ENCODE results near the gene MAN2B2. TPM values are rescaled to one million over a fixed set of nuclear protein-coding genes. Genes with fewer than 3 reads are reported as not detected.

The MAN2B2 gene
- total RNA-seq, 2 experiments from 2014 or later, result 13.7 to 19.4 TPM

- DNase-seq (ENCODE audit: low spot score), result no peak
- Histone ChIP-seq H3K9me2 (ENCODE audit: insufficient read depth, low read length) (no peaks in the 10 kb centered on the region), H3K79me2 (ENCODE audit: insufficient read depth, low read depth, low read length) (no peaks in the 10 kb centered on the region), H3K4me3 (ENCODE audit: low read depth, low read length, poor library complexity, severe bottlenecking) (no peak overlapping the region), H3K27ac (ENCODE audit: low read depth, low read length, poor library complexity, severe bottlenecking) (no peak overlapping the region), H2AFZ (ENCODE audit: low read length) (no peak overlapping the region), H3K36me3 (ENCODE audit: insufficient read depth, low read length) (peaks cover 17% of the 10 kb centered on the region), H4K20me1 (ENCODE audit: insufficient read depth, low read length) (no peaks in the 10 kb centered on the region), H3K4me2 (ENCODE audit: low read length) (no peak overlapping the region), H3K4me1 (ENCODE audit: insufficient read depth, low read length, poor library complexity, severe bottlenecking) (no peaks in the 10 kb centered on the region), H3K9me3 (ENCODE audit: low read length) (no peaks in the 10 kb centered on the region)
- ChIA-PET CTCF (ENCODE audit: unreplicated experiment) (interaction anchor here (0.5 kb wide), 1 partner anchor 63 kb away, joined by 3 read pairs; no protein-coding TSS in a partner anchor), POLR2A (interaction anchor here (0.9 kb wide), 1 partner anchor 66 kb away, joined by 3 read pairs; no protein-coding TSS in a partner anchor)
- TF ChIP-seq EZH2phosphoT487 (IDR thresholded peaks at IDR 0.05; ENCODE audit: borderline replicate concordance, low read depth, low read length) (no peak), CTCF (conservative IDR thresholded peaks at IDR 0.05; ENCODE audit: low read length) (no peak)
- BruUV-seq (replicated peaks), result no TSS peak
- intact Hi-C loops (cut with micrococcal nuclease; ENCODE audit: unreplicated experiment), result no loop called here
Observed at GRCh38 chr4:6609415-6610079, 34.6 kb downstream of the MAN2B2 start.

- CTCF ChIA-PET (ENCODE audit: unreplicated experiment), result no interaction called here
- Histone ChIP-seq H3K4me1 (ENCODE audit: insufficient read depth, low read length, poor library complexity, severe bottlenecking) (no peaks in the 10 kb centered on the region), H3K36me3 (ENCODE audit: insufficient read depth, low read length) (peaks cover 8% of the 10 kb centered on the region), H3K9me3 (ENCODE audit: low read length) (no peaks in the 10 kb centered on the region), H3K79me2 (ENCODE audit: insufficient read depth, low read depth, low read length) (no peaks in the 10 kb centered on the region), H3K4me2 (ENCODE audit: low read length) (no peak overlapping the region), H4K20me1 (ENCODE audit: insufficient read depth, low read length) (no peaks in the 10 kb centered on the region), H3K9me2 (ENCODE audit: insufficient read depth, low read length) (no peaks in the 10 kb centered on the region), H3K4me3 (ENCODE audit: low read depth, low read length, poor library complexity, severe bottlenecking) (no peak overlapping the region), H2AFZ (ENCODE audit: low read length) (no peak overlapping the region), H3K27ac (ENCODE audit: low read depth, low read length, poor library complexity, severe bottlenecking) (no peak overlapping the region)
- BruUV-seq (replicated peaks), result no TSS peak
- POLR2A ChIA-PET, result no interaction called here
- no peak for TF ChIP-seq CTCF (conservative IDR thresholded peaks at IDR 0.05; ENCODE audit: low read length)
- TF ChIP-seq EZH2phosphoT487 (IDR thresholded peaks at IDR 0.05; ENCODE audit: borderline replicate concordance, low read depth, low read length), result no peak
- no peak for DNase-seq (ENCODE audit: low spot score)
- intact Hi-C loops (cut with micrococcal nuclease; ENCODE audit: unreplicated experiment), result no loop called here
Observed at GRCh38 chr4:6610856-6611430, 36.0 kb downstream of the MAN2B2 start.
